Fibroblast of pulmonary artery (primary cell): ENCODE results near the gene SERPINH1.
A peak's percentile ranks its signal among the peaks of the same experiment; 100 is the strongest.

ENCODE experiments used
- DNase-seq: peaks from one replicate; pipeline ENCODE4 v3.0.0-alpha.2; 2010; ENCODE audit warnings: low read depth
- H3K4me3 ChIP-seq: replicated peaks from 2 replicates; pipeline ENCODE4 v1.5.1; 2011; ENCODE audit warnings: low read depth, mild to moderate bottlenecking, control low read depth, low read length, moderate library complexity
- TF ChIP-seq, protein P1 (sequence below): IDR thresholded peaks from 2 replicates; pipeline ENCODE4 v1.5.1; 2011; ENCODE audit warnings: mild to moderate bottlenecking, control low read depth, low read length, inconsistent platforms; ENCODE audit errors: missing control alignments

SERPINH1 gene

GRCh38 chr11:75562048-75562835 lies at the start of gene SERPINH1:
SERPINH1 (plus strand) TSS chr11:75562253; CDS start chr11:75566350, 4,097 bp downstream.
- DNase-seq, result peak; percentile 91
- peak within 1 kb of the TSS; percentile 100 for H3K4me3 ChIP-seq
- TF ChIP-seq, protein P1, sequence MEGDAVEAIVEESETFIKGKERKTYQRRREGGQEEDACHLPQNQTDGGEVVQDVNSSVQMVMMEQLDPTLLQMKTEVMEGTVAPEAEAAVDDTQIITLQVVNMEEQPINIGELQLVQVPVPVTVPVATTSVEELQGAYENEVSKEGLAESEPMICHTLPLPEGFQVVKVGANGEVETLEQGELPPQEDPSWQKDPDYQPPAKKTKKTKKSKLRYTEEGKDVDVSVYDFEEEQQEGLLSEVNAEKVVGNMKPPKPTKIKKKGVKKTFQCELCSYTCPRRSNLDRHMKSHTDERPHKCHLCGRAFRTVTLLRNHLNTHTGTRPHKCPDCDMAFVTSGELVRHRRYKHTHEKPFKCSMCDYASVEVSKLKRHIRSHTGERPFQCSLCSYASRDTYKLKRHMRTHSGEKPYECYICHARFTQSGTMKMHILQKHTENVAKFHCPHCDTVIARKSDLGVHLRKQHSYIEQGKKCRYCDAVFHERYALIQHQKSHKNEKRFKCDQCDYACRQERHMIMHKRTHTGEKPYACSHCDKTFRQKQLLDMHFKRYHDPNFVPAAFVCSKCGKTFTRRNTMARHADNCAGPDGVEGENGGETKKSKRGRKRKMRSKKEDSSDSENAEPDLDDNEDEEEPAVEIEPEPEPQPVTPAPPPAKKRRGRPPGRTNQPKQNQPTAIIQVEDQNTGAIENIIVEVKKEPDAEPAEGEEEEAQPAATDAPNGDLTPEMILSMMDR, result no peak

DNA sequence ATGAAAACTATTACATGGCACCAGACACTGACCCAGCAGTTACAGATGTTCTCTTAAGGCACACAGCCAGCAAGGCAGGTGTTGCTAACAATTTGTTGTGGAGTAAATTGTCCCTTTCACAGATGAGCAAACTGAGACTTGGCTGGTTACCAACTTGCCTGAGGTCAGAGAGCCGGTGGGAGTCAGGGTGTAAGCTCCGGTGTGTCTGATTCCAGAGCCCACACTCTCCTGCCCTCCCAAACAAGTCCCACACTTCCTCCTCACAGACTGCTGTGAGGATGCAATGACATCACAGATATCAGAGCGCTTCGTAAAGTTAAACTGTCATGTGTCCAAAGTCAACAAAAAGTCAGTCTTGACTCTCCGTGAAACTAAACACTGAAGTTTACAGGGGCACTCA lies 48.8 kb upstream of the SERPINH1 start:
- peak; percentile 55 for DNase-seq
- TF ChIP-seq, protein P1, result no peak

DNA sequence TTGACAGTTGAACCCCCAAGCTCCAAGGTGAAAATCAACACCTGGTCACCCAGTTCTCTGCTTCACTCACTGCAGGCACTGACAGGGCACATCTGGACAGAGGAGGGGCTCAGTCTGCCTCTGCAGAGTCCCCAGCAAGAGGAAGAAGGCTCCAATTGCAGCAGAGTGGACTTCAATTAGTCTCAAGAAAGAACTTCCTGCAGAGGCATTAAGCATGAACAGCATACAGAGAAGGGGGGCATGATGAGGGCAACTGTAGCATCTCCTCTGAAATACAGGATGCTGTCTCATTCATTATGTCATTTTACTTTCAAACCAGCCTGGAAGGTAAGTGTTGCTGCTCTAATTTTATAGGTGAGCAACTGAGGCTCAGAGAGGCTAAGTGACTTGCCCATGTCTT lies 47.5 kb upstream of the SERPINH1 start:
- H3K4me3 ChIP-seq, result no peak overlapping the region
- DNase-seq, result no peak
- TF ChIP-seq, protein P1, result no peak

More for the DNA sequence above, 48.8 kb upstream of the SERPINH1 start:
- no peak overlapping the region for H3K4me3 ChIP-seq

DNA sequence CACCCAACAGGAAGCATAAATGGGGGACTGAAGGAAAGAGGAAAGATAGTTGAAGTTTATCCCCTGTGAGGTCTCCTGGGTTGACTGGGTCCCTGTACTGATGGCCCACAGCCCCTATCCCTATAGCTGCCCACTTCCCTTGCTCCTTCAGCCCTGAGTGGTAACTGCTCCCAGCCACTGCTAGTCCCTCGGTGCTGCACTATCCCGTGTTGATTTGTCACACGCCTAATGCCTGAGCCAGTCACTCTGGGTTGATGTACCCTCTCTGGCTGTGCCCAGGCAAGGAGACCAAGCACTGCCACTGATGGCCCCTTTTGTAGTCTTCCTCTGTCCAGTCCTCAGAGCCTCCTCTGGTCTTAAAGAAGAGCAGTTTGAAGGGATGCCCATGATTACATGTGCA lies 45.9 kb upstream of the SERPINH1 start:
- no peak overlapping the region for H3K4me3 ChIP-seq
- TF ChIP-seq, protein P1, result no peak
- no peak for DNase-seq

- no peak overlapping the region for H3K4me3 ChIP-seq
- TF ChIP-seq, protein P1, result no peak
These were observed 45.2 kb upstream of the SERPINH1 start for GRCh38 chr11:75516886-75517285.

DNA sequence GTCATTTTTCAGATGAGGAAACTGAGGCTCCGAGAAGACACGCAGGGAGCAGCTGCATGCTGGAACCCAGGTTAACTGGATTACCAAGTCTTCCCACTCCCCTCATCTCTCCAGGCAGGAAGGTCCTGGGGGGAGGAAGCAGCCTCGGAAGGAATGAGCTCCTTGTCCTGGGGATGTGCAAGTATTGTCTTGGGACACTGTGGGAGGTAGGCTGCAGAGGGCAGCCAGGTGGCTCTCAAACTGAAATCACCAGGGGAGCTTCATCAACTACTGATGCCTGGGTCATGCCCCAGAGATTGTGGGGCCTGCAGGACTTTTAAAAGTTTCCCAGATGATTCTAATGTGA lies 43.9 kb upstream of the SERPINH1 start:
- TF ChIP-seq, protein P1, result no peak
- H3K4me3 ChIP-seq, result no peak overlapping the region

More at GRCh38 chr11:75516886-75517285, 45.2 kb upstream of the SERPINH1 start:
- DNase-seq, result no peak

More for the DNA sequence above, 43.9 kb upstream of the SERPINH1 start:
- no peak for DNase-seq
